OCI-LY7 (cell line): ENCODE data around the gene ALPL. TPM values are rescaled to one million over a fixed set of nuclear protein-coding genes. Genes with fewer than 3 reads are reported as not detected.

Experiments
- BruUV-seq: library from RNA; stranded (reverse); fragments of 400-500 nt; replicated peaks from 2 replicates; lab custom pipeline; 2021; lab: Mats Ljungman, UMichigan
- CTCF ChIA-PET: fragments of 300-600 bp; sonication (Branson Sonifier 250); formaldehyde crosslinking; loops from one replicate; lab custom pipeline; 2022; ENCODE audit warnings: antibody characterized with exemption; ENCODE audit not compliant: unreplicated experiment; lab: Charles Lee
- POLR2A ChIA-PET: fragments of 300-600 bp; sonication (Branson Sonifier 250); formaldehyde crosslinking; loops from one replicate; lab custom pipeline; 2022; ENCODE audit warnings: antibody characterized with exemption; lab: Charles Lee
- DNase-seq: peaks from one replicate; pipeline ENCODE4 v3.0.0-alpha.2; 2015; ENCODE audit warnings: low spot score
- H2AFZ ChIP-seq: fragments of 200-600 bp; sonication (generic), shearing (Covaris generic); 2 replicates; pipeline ENCODE4 v1.6.1; 2014; ENCODE audit warnings: mild to moderate bottlenecking, antibody characterized with exemption, low read length, moderate library complexity
- H3K27ac ChIP-seq: fragments of 200-600 bp; sonication (generic); 2 replicates; pipeline ENCODE4 v1.5.1; 2014; ENCODE audit warnings: mixed run types, low read depth, mild to moderate bottlenecking, moderate library complexity, low read length, inconsistent platforms; ENCODE audit not compliant: poor library complexity, severe bottlenecking
- H3K36me3 ChIP-seq: fragments of 200-600 bp; sonication (generic); 2 replicates; pipeline ENCODE4 v1.6.1; 2014; ENCODE audit warnings: mild to moderate bottlenecking, antibody characterized with exemption, low read length, moderate library complexity, mixed read lengths; ENCODE audit not compliant: insufficient read depth
- H3K4me1 ChIP-seq: fragments of 200-600 bp; sonication (generic); 2 replicates; pipeline ENCODE4 v1.5.1; 2014; ENCODE audit warnings: mild to moderate bottlenecking, low read length; ENCODE audit not compliant: insufficient read depth, poor library complexity, severe bottlenecking
- H3K4me2 ChIP-seq: fragments of 200-600 bp; sonication (generic); 2 replicates; pipeline ENCODE4 v1.6.1; 2014; ENCODE audit warnings: mild to moderate bottlenecking, low read length
- H3K4me3 ChIP-seq: fragments of 200-600 bp; sonication (generic); 2 replicates; pipeline ENCODE4 v1.5.1; 2014; ENCODE audit warnings: mild to moderate bottlenecking, low read depth, low read length; ENCODE audit not compliant: poor library complexity, severe bottlenecking
- H3K79me2 ChIP-seq: fragments of 200-600 bp; sonication (generic); 2 replicates; pipeline ENCODE4 v1.6.1; 2016; ENCODE audit warnings: low read depth, mild to moderate bottlenecking, low read length, moderate library complexity, mixed read lengths; ENCODE audit not compliant: insufficient read depth
- H3K9me2 ChIP-seq: fragments of 200-600 bp; sonication (generic); 2 replicates; pipeline ENCODE4 v1.6.1; 2016; ENCODE audit warnings: mild to moderate bottlenecking, low read length, mixed read lengths; ENCODE audit not compliant: insufficient read depth
- H3K9me3 ChIP-seq: fragments of 200-600 bp; sonication (generic); 2 replicates; pipeline ENCODE4 v1.6.1; 2014; ENCODE audit warnings: mild to moderate bottlenecking, mixed run types, low read length, mixed read lengths
- H4K20me1 ChIP-seq: fragments of 200-600 bp; sonication (generic); 2 replicates; pipeline ENCODE4 v1.6.1; 2014; ENCODE audit warnings: mild to moderate bottlenecking, antibody characterized with exemption, low read length, moderate library complexity, mixed read lengths; ENCODE audit not compliant: insufficient read depth
- EZH2phosphoT487 ChIP-seq: fragments of 200-600 bp; sonication (generic); IDR thresholded peaks from 2 replicates; pipeline ENCODE4 v1.6.1; 2018; ENCODE audit warnings: low read depth, borderline replicate concordance, mild to moderate bottlenecking, mixed run types, antibody characterized with exemption, low read length, moderate library complexity, mixed read lengths
- intact Hi-C: fragments of 100-400 bp; cut with micrococcal nuclease; formaldehyde crosslinking; loops from one replicate; pipeline ENCODE4 v1.10.0; 2022; ENCODE audit not compliant: unreplicated experiment
- total RNA-seq, 2 experiments: library from RNA; depleted of rRNA in 1 of 2; stranded (reverse); fragments of >200 nt in 1 of 2; shearing (Covaris generic) in 1 of 2; gene quantifications; 2 replicates each; pipeline ENCODE4 v1.2.3, GENCODE V29; 2014 to 2022
- TF ChIP-seq, protein P1 (sequence below): fragments of 200-600 bp; sonication (generic); conservative IDR thresholded peaks from 2 replicates; pipeline ENCODE4 v1.5.1; 2014; ENCODE audit warnings: mild to moderate bottlenecking, antibody characterized with exemption, low read length, moderate library complexity, mixed read lengths

Gene ALPL
- total RNA-seq, 2 experiments from 2014 or later: not detected

DNA sequence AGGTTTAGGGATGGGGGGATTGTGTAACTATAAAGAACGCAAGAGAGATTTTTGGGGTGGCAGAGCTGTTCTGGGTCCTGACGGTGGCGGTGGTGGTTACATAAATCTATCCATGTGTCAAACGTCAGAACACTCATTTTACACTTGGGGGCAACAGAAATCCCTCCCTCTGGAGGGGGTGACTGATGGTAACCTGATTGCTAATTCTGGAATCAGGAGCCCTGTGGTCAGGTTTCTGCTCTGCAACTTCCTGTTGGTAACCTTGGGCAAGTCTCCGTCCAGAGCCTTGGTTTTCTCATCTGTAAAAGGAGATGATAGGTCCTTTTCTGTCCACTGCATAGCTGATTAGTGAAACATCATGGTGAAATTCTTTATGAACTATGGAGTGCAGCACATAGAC is 40.9 kb downstream of the ALPL start:
- no peaks in the 10 kb centered on the region for H3K4me1 ChIP-seq
- ChIA-PET CTCF (no interaction called here), POLR2A (interaction anchor here (0.6 kb wide), 1 partner anchor 482 kb away, joined by 7 read pairs; no protein-coding TSS in a partner anchor)
- no peak overlapping the region for H3K4me3 ChIP-seq
- no peaks in the 10 kb centered on the region for H4K20me1 ChIP-seq
- BruUV-seq: no TSS peak
- no peak for TF ChIP-seq EZH2phosphoT487
- TF ChIP-seq, protein P1, sequence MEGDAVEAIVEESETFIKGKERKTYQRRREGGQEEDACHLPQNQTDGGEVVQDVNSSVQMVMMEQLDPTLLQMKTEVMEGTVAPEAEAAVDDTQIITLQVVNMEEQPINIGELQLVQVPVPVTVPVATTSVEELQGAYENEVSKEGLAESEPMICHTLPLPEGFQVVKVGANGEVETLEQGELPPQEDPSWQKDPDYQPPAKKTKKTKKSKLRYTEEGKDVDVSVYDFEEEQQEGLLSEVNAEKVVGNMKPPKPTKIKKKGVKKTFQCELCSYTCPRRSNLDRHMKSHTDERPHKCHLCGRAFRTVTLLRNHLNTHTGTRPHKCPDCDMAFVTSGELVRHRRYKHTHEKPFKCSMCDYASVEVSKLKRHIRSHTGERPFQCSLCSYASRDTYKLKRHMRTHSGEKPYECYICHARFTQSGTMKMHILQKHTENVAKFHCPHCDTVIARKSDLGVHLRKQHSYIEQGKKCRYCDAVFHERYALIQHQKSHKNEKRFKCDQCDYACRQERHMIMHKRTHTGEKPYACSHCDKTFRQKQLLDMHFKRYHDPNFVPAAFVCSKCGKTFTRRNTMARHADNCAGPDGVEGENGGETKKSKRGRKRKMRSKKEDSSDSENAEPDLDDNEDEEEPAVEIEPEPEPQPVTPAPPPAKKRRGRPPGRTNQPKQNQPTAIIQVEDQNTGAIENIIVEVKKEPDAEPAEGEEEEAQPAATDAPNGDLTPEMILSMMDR: no peak
- intact Hi-C loops: no loop called here
- H3K9me2 ChIP-seq: no peaks in the 10 kb centered on the region
- H3K36me3 ChIP-seq: no peaks in the 10 kb centered on the region
- H3K4me2 ChIP-seq: no peak overlapping the region
- no peaks in the 10 kb centered on the region for H3K9me3 ChIP-seq
- H3K79me2 ChIP-seq: no peaks in the 10 kb centered on the region
- no peak overlapping the region for H3K27ac ChIP-seq
- no peak for DNase-seq
- H2AFZ ChIP-seq: no peak overlapping the region

DNA sequence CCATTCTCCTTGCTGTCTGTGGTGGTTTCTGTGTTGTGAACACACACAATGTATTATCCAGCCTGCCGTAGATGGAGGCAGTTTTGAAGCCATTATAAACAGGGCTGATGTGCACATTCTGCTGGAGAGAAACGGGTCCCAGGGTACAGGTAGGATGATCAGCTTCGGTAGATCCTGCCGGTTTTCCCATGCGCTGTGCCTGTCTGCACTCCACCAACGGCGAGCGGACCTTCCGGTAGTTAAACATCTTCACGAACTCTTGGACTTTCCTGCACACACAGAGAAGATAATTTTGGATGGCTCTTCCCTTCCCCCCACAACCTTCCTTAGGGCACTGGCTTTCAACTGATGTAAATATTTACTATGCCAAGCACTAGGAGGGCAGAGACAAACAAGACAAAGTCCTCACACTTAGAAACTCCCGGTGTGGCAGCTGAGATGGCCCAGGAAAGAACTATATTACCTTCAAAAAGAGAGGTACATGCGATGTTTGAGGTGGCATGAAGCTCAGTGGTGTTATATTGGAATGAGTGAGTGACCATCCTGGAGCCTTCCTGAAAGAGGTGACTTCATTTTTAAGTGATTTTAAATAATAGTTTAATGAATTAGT is 41.7 kb downstream of the ALPL start:
- H3K4me2 ChIP-seq: no peak overlapping the region
- TF ChIP-seq, protein P1: no peak
- TF ChIP-seq EZH2phosphoT487: no peak
- H3K4me1 ChIP-seq: no peaks in the 10 kb centered on the region
- H3K27ac ChIP-seq: no peak overlapping the region
- H3K4me3 ChIP-seq: no peak overlapping the region
- H3K9me3 ChIP-seq: no peaks in the 10 kb centered on the region
- ChIA-PET CTCF (no interaction called here), POLR2A (interaction anchor here (0.6 kb wide), 1 partner anchor 483 kb away, joined by 7 read pairs; no protein-coding TSS in a partner anchor)
- no peaks in the 10 kb centered on the region for H3K79me2 ChIP-seq
- intact Hi-C loops: no loop called here
- BruUV-seq: no TSS peak
- no peak overlapping the region for H2AFZ ChIP-seq
- no peaks in the 10 kb centered on the region for H3K36me3 ChIP-seq
- no peak for DNase-seq
- no peaks in the 10 kb centered on the region for H3K9me2 ChIP-seq
- no peaks in the 10 kb centered on the region for H4K20me1 ChIP-seq

DNA sequence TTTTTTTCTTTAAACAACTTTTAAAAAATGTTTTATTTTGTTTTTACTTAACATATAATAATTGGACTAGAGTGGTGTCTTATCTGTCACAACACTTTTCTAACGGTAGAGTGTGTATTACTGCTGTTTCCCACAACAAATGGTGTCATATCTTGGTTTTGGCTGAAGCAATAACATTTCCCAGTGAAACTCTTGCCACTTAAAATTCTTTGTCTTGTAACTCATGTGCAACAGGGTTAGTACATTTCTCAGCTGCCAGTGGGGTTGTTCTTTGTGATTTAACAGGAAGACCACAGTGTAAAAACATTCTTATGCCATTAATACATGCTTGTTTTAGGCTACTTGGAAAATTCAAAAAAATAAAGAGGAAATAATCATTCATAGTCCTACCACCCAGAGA is 43.5 kb downstream of the ALPL start:
- Histone ChIP-seq H3K9me3 (no peaks in the 10 kb centered on the region), H3K27ac (no peak overlapping the region), H3K4me3 (no peak overlapping the region), H2AFZ (no peak overlapping the region), H3K4me1 (no peaks in the 10 kb centered on the region), H3K36me3 (no peaks in the 10 kb centered on the region), H3K4me2 (no peak overlapping the region), H3K79me2 (no peaks in the 10 kb centered on the region), H4K20me1 (no peaks in the 10 kb centered on the region), H3K9me2 (no peaks in the 10 kb centered on the region)
- BruUV-seq: no TSS peak
- ChIA-PET POLR2A (no interaction called here), CTCF (no interaction called here)
- no peak for DNase-seq
- intact Hi-C loops: no loop called here
- TF ChIP-seq, protein P1: no peak
- TF ChIP-seq EZH2phosphoT487: no peak
